GM10266 (cell line): Measurements from ENCODE around the gene CROCC2.

Experiments used
- DNase-seq: peaks from one replicate; pipeline ENCODE4 v3.0.0; 2012; ENCODE audit errors: extremely low spot score
- CTCF ChIP-seq: IDR thresholded peaks from 2 replicates; pipeline ENCODE4 v1.5.1; 2012; ENCODE audit warnings: mild to moderate bottlenecking, low read depth; ENCODE audit not compliant: control insufficient read depth, insufficient read depth; ENCODE audit errors: missing control alignments

CROCC2 gene

GRCh38 chr2:240921311-240921994 is 15.3 kb downstream of the CROCC2 start:
- TF ChIP-seq CTCF: no peak
- DNase-seq: no peak

DNA sequence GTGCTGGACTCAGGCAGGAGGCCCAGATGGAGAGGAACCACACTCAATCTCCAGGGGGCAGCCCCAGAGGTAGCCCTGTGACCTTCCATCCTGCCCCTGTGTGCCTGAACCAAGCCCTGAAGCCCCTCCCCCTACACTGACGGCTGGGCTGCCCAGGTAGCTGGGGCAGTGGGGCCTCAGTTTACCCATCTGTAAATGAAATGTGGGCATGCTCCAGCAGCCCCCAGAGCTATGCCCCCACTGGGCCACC is 15.8 kb downstream of the CROCC2 start:
- DNase-seq: no peak
- no peak for TF ChIP-seq CTCF

- no peak for DNase-seq
Observed at GRCh38 chr2:240922245-240922981, 16.3 kb downstream of the CROCC2 start.

GRCh38 chr2:240922982-240923537 is 16.9 kb downstream of the CROCC2 start:
- TF ChIP-seq CTCF: no peak
- no peak for DNase-seq

More at GRCh38 chr2:240922245-240922981, 16.3 kb downstream of the CROCC2 start:
- no peak for TF ChIP-seq CTCF

- no peak for TF ChIP-seq CTCF
- no peak for DNase-seq
Observed at GRCh38 chr2:240925191-240925567, 19.0 kb downstream of the CROCC2 start.

GRCh38 chr2:240925568-240926515 is 19.7 kb downstream of the CROCC2 start:
- DNase-seq: no peak
- TF ChIP-seq CTCF: no peak
